Spleen (tissue), 11 donors: ENCODE data around the gene APOL4. TPM values are rescaled to one million over a fixed set of nuclear protein-coding genes. Genes with fewer than 3 reads are reported as not detected.

Experiments
- DNase-seq: peaks from one replicate; pipeline ENCODE4 v3.0.0-alpha.2; 2020
- H3K27ac ChIP-seq, 8 donors: fragments of 200-600 bp; sonication (generic) in 7 of 8; 1 replicate in 4 of 8; 2 replicates in 4 of 8; pipeline versions ENCODE4 v1.5.0 to v1.8.0; 2016 to 2021; ENCODE audit warnings: inconsistent platforms in 4 of 8, mild to moderate bottlenecking in 4 of 8, moderate library complexity in 1 of 8
- H3K27me3 ChIP-seq, 7 donors: fragments of 200-600 bp; sonication (generic) in 6 of 7; replicated peaks in 1 of 7; 1 replicate in 4 of 7; 2 replicates in 3 of 7; pipeline versions ENCODE4 v1.5.0 to v1.8.0; 2016 to 2021; ENCODE audit warnings: inconsistent platforms in 3 of 7, mild to moderate bottlenecking in 1 of 7
- H3K36me3 ChIP-seq, 6 donors: fragments of 200-600 bp; sonication (generic) in 5 of 6; 1 replicate in 4 of 6; 2 replicates in 2 of 6; pipeline versions ENCODE4 v1.5.0 to v1.8.0; 2016 to 2021; ENCODE audit warnings: inconsistent platforms in 2 of 6
- H3K4me1 ChIP-seq, 6 donors: fragments of 200-600 bp; sonication (generic) in 5 of 6; 1 replicate in 3 of 6; 2 replicates in 3 of 6; pipeline versions ENCODE4 v1.5.0 to v1.8.0; 2016 to 2021; ENCODE audit warnings: inconsistent platforms in 3 of 6
- H3K4me3 ChIP-seq, 8 donors: fragments of 200-600 bp; sonication (generic) in 7 of 8; 1 replicate in 4 of 8; 2 replicates in 4 of 8; pipeline versions ENCODE4 v1.5.0 to v1.8.0; 2016 to 2021; ENCODE audit warnings: inconsistent platforms in 4 of 8, mild to moderate bottlenecking in 4 of 8, moderate library complexity in 2 of 8
- H3K9me3 ChIP-seq, 8 donors: fragments of 200-600 bp; sonication (generic) in 7 of 8; 1 replicate in 4 of 8; 2 replicates in 4 of 8; pipeline versions ENCODE4 v1.5.0 to v1.8.0; 2016 to 2021; ENCODE audit warnings: inconsistent platforms in 4 of 8
- POLR2A ChIP-seq, 3 donors: fragments of 450-650 bp; IDR thresholded peaks; one replicate each; pipeline ENCODE4 v1.5.1; 2017; ENCODE audit warnings: antibody characterized with exemption in 3 of 3, mild to moderate bottlenecking in 1 of 3
- POLR2AphosphoS5 ChIP-seq, 3 donors: sonication (generic); formaldehyde crosslinking; IDR thresholded peaks; one replicate each; pipeline ENCODE4 v1.5.1; 2017; ENCODE audit warnings: antibody characterized with exemption in 3 of 3
- WGBS, 5 donors: extraction: QIAGEN DNeasy Blood & Tissue Kit in 3 of 5; methylation state at CpG; one replicate each; pipeline versions ENCODE4 v1.1.5 to v1.1.7; 2013 to 2018; 5-methylcytosine and 5-hydroxymethylcytosine counted together
- intact Hi-C: fragments of 100-400 bp; cut with DNase I; formaldehyde crosslinking; loops from one replicate; pipeline ENCODE4 v1.15.0; 2023; ENCODE audit warnings: low total_unique reads
- polyA plus RNA-seq, 3 donors: library from polyadenylated mRNA; stranded (reverse); fragments of 200-250 nt; gene quantifications; one replicate each; pipeline ENCODE4 v1.2.1, GENCODE V29; 2013
- total RNA-seq, 7 donors: library from RNA; depleted of rRNA in 3 of 7; stranded (reverse); fragments of >200 nt in 3 of 7; fragmentation: NEBNext Ultra II Directional in 4 of 7; extraction: Animal tissue kit (Norgen Biotek cat#: 25700) in 4 of 7; gene quantifications; one replicate each; pipeline versions ENCODE4 v1.1.0 to v1.2.1, GENCODE V29; 2016 to 2021
- TF ChIP-seq, protein P1 (sequence below), 11 experiments: fragments of 200-600 bp in 7 of 11; fragments of 450-650 bp in 4 of 11; sonication (generic) in 4 of 11; IDR thresholded peaks in 8 of 11; conservative IDR thresholded peaks in 3 of 11; 1 replicate in 7 of 11; 2 replicates in 4 of 11; pipeline versions ENCODE4 v1.4.0 to v1.8.0; 2016 to 2021; ENCODE audit warnings: antibody characterized with exemption in 11 of 11, inconsistent platforms in 4 of 11, mild to moderate bottlenecking in 1 of 11
- donor health status: healthy with polysubstance abuse.
- donor health status: DM: no; HTN: no; CAD: no; lungs with moderate emphysema.
- donor health status: DM: no; HTN: no; CAD: no.
- donor health status: Bipolar disorder and iron deficiency.
- donor health status: healthy.
- donor health status: DM: no; HTN: no; CAD: no.
- donor health status: DM: yes; HTN: yes; CAD: no.

The APOL4 gene
- total and polyA plus RNA-seq, 10 donors, result 2.5 to 14.4 (median 3.9) TPM; not detected in 1

GRCh38 chr22:36145881-36146280, 55.7 kb downstream of the APOL4 start:
- WGBS, 5 donors, result 54 to 89% (median 77%) methylated on average over 4 of the region's 4 CpGs
- Histone ChIP-seq H3K4me1 (peaks cover 9 to 61% (median 42%) of the 10 kb centered on the region in 6 donors), H3K27me3 (no peaks in the 10 kb centered on the region), H3K36me3 (peaks cover 3 to 100% (median 76%) of the 10 kb centered on the region in 6 donors), H3K27ac (peak overlapping the region in 5 of 8 donors; percentile 53 to 67 (median 56)), H3K9me3 (no peaks in the 10 kb centered on the region), H3K4me3 (no peak overlapping the region)
- intact Hi-C loops, result loop anchor here (2.0 kb wide), 1 partner anchor 33 kb away; no protein-coding TSS in a partner anchor
- DNase-seq, result no peak
- no peak for TF ChIP-seq POLR2AphosphoS5 (IDR thresholded peaks at IDR 0.05)
- no peak for TF ChIP-seq POLR2A (IDR thresholded peaks at IDR 0.05)
- TF ChIP-seq, protein P1, sequence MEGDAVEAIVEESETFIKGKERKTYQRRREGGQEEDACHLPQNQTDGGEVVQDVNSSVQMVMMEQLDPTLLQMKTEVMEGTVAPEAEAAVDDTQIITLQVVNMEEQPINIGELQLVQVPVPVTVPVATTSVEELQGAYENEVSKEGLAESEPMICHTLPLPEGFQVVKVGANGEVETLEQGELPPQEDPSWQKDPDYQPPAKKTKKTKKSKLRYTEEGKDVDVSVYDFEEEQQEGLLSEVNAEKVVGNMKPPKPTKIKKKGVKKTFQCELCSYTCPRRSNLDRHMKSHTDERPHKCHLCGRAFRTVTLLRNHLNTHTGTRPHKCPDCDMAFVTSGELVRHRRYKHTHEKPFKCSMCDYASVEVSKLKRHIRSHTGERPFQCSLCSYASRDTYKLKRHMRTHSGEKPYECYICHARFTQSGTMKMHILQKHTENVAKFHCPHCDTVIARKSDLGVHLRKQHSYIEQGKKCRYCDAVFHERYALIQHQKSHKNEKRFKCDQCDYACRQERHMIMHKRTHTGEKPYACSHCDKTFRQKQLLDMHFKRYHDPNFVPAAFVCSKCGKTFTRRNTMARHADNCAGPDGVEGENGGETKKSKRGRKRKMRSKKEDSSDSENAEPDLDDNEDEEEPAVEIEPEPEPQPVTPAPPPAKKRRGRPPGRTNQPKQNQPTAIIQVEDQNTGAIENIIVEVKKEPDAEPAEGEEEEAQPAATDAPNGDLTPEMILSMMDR (IDR thresholded peaks at IDR 0.05 in 8 of 11, conservative IDR thresholded peaks at IDR 0.05 in 3 of 11), result no peak

DNA sequence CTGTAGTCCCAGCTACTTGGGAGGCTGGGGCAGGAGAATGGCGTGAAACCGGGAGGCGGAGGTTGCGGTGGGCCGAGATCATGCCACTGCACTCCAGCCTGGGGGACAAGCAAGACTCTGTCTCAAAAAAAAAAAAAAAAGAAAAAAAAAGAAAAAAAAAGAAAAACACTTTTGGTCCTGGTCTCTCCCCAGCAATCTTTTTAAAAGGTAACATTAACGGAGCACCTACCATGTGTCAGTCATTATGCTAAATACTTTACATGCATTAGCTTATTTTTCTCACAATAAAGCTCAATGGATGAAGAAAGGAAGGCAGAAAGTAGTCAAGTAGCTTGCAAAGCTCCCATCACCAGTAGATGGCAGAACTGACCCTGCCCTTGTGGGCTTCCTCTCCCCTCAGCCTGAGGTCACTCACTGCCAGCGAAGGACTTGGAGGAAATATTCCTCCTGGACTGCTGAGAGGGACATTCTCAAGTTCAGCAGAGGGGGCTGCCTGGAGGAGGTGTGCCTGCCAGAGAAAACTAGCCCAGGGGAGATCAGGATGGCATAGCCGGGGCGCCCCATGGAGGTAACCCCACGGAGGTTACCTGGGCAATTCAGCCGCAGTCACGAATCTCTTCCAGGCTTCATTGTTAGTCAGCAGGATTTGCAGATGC, 56.6 kb downstream of the APOL4 start:
- H3K36me3 ChIP-seq, result peaks cover 3 to 100% (median 85%) of the 10 kb centered on the region in 6 donors
- 68 to 76% (median 74%) methylated on average over 12 of the region's 12 CpGs for WGBS, 5 donors

DNA sequence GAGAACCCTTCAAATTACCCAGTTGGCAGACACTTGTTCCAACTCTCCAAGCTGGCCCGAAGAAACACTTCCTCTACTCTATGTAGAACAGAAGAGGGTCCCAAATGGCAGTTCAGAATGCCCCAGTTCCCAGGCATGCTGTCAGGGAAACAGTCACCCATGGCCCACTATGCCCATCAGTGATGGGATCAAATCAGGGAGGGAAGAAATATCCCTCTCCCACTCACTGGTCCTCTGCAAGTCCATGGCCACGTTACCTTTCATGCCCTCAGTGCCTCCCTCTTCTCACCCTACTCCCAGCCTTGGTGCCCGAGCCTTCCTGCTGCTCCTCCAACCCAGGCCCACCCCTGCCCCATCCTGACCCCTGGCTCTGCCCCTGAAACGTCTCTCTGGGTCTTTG, 57.7 kb downstream of the APOL4 start:
- Histone ChIP-seq H3K36me3 (peaks cover 3 to 100% (median 76%) of the 10 kb centered on the region in 6 donors), H3K9me3 (no peaks in the 10 kb centered on the region), H3K4me3 (no peak overlapping the region), H3K4me1 (peaks cover 8 to 41% (median 25%) of the 10 kb centered on the region in 6 donors), H3K27ac (peak overlapping the region in 1 of 8 donors; percentile 30), H3K27me3 (no peaks in the 10 kb centered on the region)
- DNase-seq, result no peak
- no peak for TF ChIP-seq POLR2AphosphoS5 (IDR thresholded peaks at IDR 0.05)
- TF ChIP-seq POLR2A (IDR thresholded peaks at IDR 0.05), result no peak
- TF ChIP-seq, protein P1 (IDR thresholded peaks at IDR 0.05 in 8 of 11, conservative IDR thresholded peaks at IDR 0.05 in 3 of 11), result no peak
- intact Hi-C loops, result no loop called here
- WGBS, 5 donors, result 76 to 88% (median 79%) methylated on average over 4 of the region's 4 CpGs

More for the DNA sequence above, 56.6 kb downstream of the APOL4 start:
- DNase-seq, result peak; percentile 81
- H3K4me1 ChIP-seq, result peaks cover 8 to 52% (median 34%) of the 10 kb centered on the region in 6 donors
- H3K4me3 ChIP-seq, result no peak overlapping the region
- H3K27ac ChIP-seq, result peak overlapping the region in 7 of 8 donors; percentile 1 to 67 (median 56)
- intact Hi-C loops, result no loop called here
- TF ChIP-seq POLR2AphosphoS5 (IDR thresholded peaks at IDR 0.05) (peak in 1 of 3 donors; percentile 34), POLR2A (IDR thresholded peaks at IDR 0.05) (no peak)
- TF ChIP-seq, protein P1 (IDR thresholded peaks at IDR 0.05 in 8 of 11, conservative IDR thresholded peaks at IDR 0.05 in 3 of 11), result peak; percentile 45 to 90 (median 76)
- no peaks in the 10 kb centered on the region for H3K9me3 ChIP-seq
- no peaks in the 10 kb centered on the region for H3K27me3 ChIP-seq

DNA sequence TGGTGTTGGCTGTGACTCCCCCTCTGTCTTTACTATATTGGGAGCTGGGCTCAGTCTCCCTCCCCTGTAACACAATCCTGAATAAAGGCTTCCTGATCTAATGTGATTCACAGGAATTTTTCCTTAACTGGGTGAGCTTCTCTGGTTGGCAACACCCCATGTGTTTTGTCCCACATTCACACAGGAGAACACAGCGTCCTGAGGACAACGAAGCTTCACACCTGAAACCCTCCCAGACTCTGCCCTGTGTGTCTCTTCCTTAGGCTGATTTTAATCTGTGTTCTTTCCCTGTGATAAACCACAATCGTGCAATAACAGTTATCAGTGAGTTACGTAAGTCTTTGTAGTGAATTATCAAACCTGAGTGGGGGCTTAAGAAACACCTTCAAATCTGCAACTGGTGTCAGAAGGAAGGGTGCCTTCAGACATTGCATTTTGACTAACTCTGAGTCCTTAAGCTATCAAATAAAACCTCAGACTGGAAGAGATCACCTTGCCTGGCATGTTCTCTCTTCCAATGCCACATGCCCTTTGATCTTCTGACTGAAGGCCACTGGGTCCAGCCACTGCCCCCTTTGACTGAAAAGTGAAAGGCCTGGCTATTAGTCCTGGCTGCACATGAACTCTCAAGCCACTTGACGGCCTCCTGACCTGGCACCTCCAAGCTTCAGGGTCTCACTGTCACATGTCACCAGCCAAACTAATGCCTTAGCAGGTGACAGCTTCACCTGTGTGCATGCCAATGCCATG, 58.4 kb downstream of the APOL4 start:
- WGBS, 5 donors, result 61 to 83% (median 75%) methylated on average over 5 of the region's 5 CpGs
- Histone ChIP-seq H3K4me1 (peaks cover 8 to 34% (median 21%) of the 10 kb centered on the region in 6 donors), H3K4me3 (no peak overlapping the region), H3K36me3 (peaks cover 3 to 93% (median 69%) of the 10 kb centered on the region in 6 donors), H3K27me3 (no peaks in the 10 kb centered on the region), H3K27ac (peak overlapping the region in 1 of 8 donors; percentile 30), H3K9me3 (no peaks in the 10 kb centered on the region)
- TF ChIP-seq POLR2A (IDR thresholded peaks at IDR 0.05), result no peak
- TF ChIP-seq, protein P1 (IDR thresholded peaks at IDR 0.05 in 8 of 11, conservative IDR thresholded peaks at IDR 0.05 in 3 of 11), result no peak
- no peak for TF ChIP-seq POLR2AphosphoS5 (IDR thresholded peaks at IDR 0.05)
- intact Hi-C loops, result no loop called here
- no peak for DNase-seq
